SJCRH30 (cell line): ENCODE measurements around the gene NAB2. TPM values are rescaled to one million over a fixed set of nuclear protein-coding genes. Genes with fewer than 3 reads are reported as not detected.
"Not testable (repeated sequence)": the region's sequence is repeated elsewhere in the genome, so short reads cannot be mapped to it uniquely, and the experiment has no call there.

Experiments
- DNase-seq, 2 experiments: peaks; one replicate each; pipeline ENCODE4 v3.0.0-alpha.2; 2015 to 2020
- H3K27ac ChIP-seq: fragments of 250-450 bp; sonication (Bioruptor Pico); 2 replicates; pipeline ENCODE4 v1.5.1; 2020; ENCODE audit warnings: mild to moderate bottlenecking, moderate library complexity
- H3K27me3 ChIP-seq: fragments of 250-450 bp; sonication (Bioruptor Pico); 2 replicates; pipeline ENCODE4 v1.5.1; 2020; ENCODE audit warnings: mild to moderate bottlenecking, moderate library complexity
- H3K36me3 ChIP-seq: fragments of 250-450 bp; sonication (Bioruptor Pico); 2 replicates; pipeline ENCODE4 v1.5.1; 2020; ENCODE audit warnings: mild to moderate bottlenecking, moderate library complexity
- H3K4me1 ChIP-seq: fragments of 250-450 bp; sonication (Bioruptor Pico); 2 replicates; pipeline ENCODE4 v1.5.1; 2020; ENCODE audit warnings: mild to moderate bottlenecking, moderate library complexity
- H3K4me3 ChIP-seq: fragments of 250-450 bp; sonication (Bioruptor Pico); 2 replicates; pipeline ENCODE4 v1.5.1; 2020; ENCODE audit warnings: mild to moderate bottlenecking, moderate library complexity
- H3K9me3 ChIP-seq: fragments of 250-450 bp; sonication (Bioruptor Pico); replicated peaks from 2 replicates; pipeline ENCODE4 v1.5.1; 2020; ENCODE audit warnings: mild to moderate bottlenecking, moderate library complexity
- total RNA-seq: library from RNA; depleted of rRNA; stranded (reverse); fragments of >200 nt; shearing (Covaris generic); gene quantifications from 2 replicates; pipeline ENCODE4 v1.2.3, GENCODE V29; 2014

The NAB2 gene
- total RNA-seq, 1 experiment from 2014 or later = 89.9 TPM

- H3K27me3 ChIP-seq = peaks cover 13% of the 10 kb centered on the region
- H3K27ac ChIP-seq = no peak overlapping the region
- H3K4me1 ChIP-seq = peaks cover 5% of the 10 kb centered on the region; the same call in 1 of the 2 replicates
- H3K36me3 ChIP-seq = no peaks in the 10 kb centered on the region
- H3K4me3 ChIP-seq = no peak overlapping the region
- H3K9me3 ChIP-seq = no peaks in the 10 kb centered on the region
- DNase-seq = peak in 1 of 2 experiments; percentile 73
These were observed 17.3 kb downstream of the NAB2 start for GRCh38 chr12:57106021-57106708.

- no peak overlapping the region for H3K27ac ChIP-seq
- H3K4me3 ChIP-seq = no peak overlapping the region
- no peak for DNase-seq
- peaks cover 13% of the 10 kb centered on the region for H3K27me3 ChIP-seq
- peaks cover 13% of the 10 kb centered on the region; the same call in 1 of the 2 replicates for H3K4me1 ChIP-seq
- no peaks in the 10 kb centered on the region for H3K36me3 ChIP-seq
- no peaks in the 10 kb centered on the region for H3K9me3 ChIP-seq
These were observed 18.7 kb downstream of the NAB2 start for GRCh38 chr12:57107456-57108155.

- no peak for DNase-seq
- H3K27me3 ChIP-seq = peaks cover 13% of the 10 kb centered on the region
- no peak overlapping the region for H3K4me3 ChIP-seq
- H3K36me3 ChIP-seq = no peaks in the 10 kb centered on the region
- no peaks in the 10 kb centered on the region for H3K9me3 ChIP-seq
- no peak overlapping the region for H3K27ac ChIP-seq
- peaks cover 13% of the 10 kb centered on the region; the same call in 1 of the 2 replicates for H3K4me1 ChIP-seq
These were observed 20.5 kb downstream of the NAB2 start for GRCh38 chr12:57109207-57110103.

DNA sequence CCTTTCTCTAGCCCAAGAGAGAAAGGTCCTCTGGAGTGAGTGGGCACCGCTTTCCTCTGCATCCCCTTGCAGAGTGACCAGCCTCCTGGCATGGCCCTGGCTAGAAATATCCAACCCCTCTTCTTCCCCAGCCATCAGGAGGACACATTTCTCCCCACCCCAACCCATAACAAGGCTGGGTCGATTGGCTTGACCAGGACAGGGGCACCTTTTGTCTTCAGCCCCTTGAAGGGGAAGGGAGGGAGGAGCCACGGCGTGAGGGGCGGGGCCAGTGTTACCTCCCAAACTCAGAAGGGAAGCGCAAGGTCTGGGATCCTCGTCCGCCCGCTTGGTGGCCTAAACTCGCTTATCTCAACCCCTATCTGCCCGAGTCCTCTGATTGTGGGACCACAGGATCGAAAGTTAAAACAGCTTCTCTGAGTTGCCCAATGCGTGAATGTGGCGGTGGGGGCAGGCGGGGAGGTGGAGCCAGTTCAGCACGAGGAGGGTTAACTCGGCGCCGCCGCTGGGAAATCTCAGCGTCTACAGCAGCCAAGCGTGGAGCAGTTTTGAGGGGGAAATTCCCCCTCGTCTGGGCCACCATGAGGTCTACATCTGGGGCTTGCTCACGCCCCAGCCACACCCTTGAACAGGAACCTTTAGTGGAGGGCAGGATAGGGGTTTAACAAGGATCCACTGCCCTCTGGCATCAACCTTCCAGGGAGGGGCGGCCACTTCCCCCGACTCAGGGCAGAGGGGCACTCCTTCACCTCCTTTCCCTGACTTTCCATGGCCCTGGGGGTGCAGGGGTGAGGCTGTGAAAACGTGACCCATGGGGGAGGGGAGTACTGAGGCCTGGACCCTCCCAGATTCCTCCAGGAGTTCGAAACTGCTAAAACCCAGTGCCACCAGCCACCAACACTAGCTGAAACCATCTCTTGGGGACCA, 21.5 kb downstream of the NAB2 start:
- H3K27ac ChIP-seq = no peak overlapping the region
- H3K36me3 ChIP-seq = no peaks in the 10 kb centered on the region
- peaks cover 15% of the 10 kb centered on the region for H3K27me3 ChIP-seq
- H3K9me3 ChIP-seq = no peaks in the 10 kb centered on the region
- H3K4me3 ChIP-seq = peak overlapping the region; percentile 47
- H3K4me1 ChIP-seq = peaks cover 13% of the 10 kb centered on the region; the same call in 1 of the 2 replicates
- peak in 1 of 2 experiments; percentile 77 for DNase-seq

GRCh38 chr12:57111031-57111734, 22.3 kb downstream of the NAB2 start, which contains the start of gene STAT6:
Gene STAT6 (minus strand): TSS chr12:57111362. CDS start chr12:57108278, 3,084 bp downstream.
- H3K27ac ChIP-seq = peak within 1 kb of the TSS; percentile 15
- H3K4me3 ChIP-seq = peak within 1 kb of the TSS; percentile 47
- peaks cover 17% of the 10 kb centered on the region for H3K27me3 ChIP-seq
- no peaks in the 10 kb centered on the region for H3K36me3 ChIP-seq
- H3K9me3 ChIP-seq = no peaks in the 10 kb centered on the region
- peaks cover 13% of the 10 kb centered on the region; the same call in 1 of the 2 replicates for H3K4me1 ChIP-seq
- peak; percentile 94 to 96 for DNase-seq

GRCh38 chr12:57112492-57113294, 23.8 kb downstream of the NAB2 start:
- Histone ChIP-seq H3K27ac (no peak overlapping the region), H3K4me3 (peak overlapping the region; percentile 47)
- DNase-seq = peak in 1 of 2 experiments; percentile 100

DNA sequence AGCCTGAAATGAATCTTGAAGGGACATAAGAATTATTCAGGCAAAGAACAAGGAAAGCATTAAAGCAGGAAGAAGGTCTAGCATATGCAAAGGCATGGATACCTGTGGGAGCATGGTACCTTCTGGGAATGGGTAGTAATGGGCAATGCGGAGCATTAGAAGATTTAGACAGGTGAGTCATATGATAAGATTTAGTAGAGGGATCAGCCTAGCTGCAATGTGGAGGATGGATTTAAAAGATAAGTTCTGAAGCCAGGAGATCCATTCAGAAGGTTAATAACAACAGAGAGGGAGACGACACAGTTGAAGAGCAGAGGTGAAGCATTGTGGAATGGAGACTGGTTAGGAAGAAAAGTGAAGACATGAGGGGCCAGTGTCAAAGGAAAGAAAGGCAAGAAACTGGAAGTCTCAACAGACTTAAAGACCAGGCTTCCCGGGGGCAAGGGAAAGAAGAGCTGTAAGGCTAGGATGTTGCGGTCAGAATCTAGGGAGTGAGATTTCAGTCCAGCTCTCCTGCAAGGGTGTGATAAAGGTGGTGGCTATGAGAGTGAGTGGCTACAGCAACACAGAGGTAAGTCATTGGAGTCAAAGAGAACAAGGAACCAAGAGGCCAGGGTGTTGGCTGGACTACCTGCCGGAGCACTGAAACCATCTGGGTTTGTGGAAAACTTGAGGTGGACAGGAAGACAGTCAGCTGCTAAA, 27.8 kb downstream of the NAB2 start:
- Histone ChIP-seq H3K27ac (no peak overlapping the region), H3K36me3 (no peaks in the 10 kb centered on the region), H3K4me1 (peaks cover 5% of the 10 kb centered on the region; the same call in 1 of the 2 replicates), H3K27me3 (peaks cover 17% of the 10 kb centered on the region), H3K4me3 (no peak overlapping the region), H3K9me3 (no peaks in the 10 kb centered on the region)
- no peak for DNase-seq

More at GRCh38 chr12:57112492-57113294, 23.8 kb downstream of the NAB2 start:
- H3K36me3 ChIP-seq = no peaks in the 10 kb centered on the region
- H3K9me3 ChIP-seq = no peaks in the 10 kb centered on the region
- peaks cover 13% of the 10 kb centered on the region; the same call in 1 of the 2 replicates for H3K4me1 ChIP-seq
- H3K27me3 ChIP-seq = peaks cover 11% of the 10 kb centered on the region

DNA sequence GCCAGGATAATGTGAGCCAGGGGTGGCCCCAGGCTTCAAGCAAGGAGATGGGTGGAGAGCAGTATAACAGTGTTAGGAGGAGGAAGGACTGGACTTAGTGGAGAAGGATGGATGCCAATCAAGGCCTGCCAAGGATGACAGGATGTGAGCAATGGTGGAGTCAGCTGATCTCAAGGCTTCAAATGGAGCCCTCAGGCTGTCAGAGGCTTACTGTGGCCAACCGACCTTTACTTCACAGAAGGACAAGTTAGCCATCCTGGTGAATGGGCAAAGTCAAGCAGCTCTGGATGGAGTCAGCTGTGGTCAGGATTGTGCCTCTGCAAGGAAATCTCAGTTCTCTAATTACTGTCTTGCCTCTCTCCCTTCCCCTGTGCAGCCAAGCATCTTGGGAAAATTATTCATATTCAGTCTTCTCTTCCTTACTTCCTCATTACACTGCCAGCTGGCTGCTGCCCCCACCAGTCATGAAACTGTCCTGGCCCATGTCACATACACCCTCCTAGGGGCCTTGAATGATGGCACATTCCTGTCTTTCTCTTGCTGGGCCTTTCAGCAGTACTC, 29.9 kb downstream of the NAB2 start:
- Histone ChIP-seq H3K4me1 (no peaks in the 10 kb centered on the region), H3K9me3 (no peaks in the 10 kb centered on the region; the same call in 1 of the 2 replicates), H3K36me3 (no peaks in the 10 kb centered on the region), H3K27ac (no peak overlapping the region), H3K4me3 (no peak overlapping the region), H3K27me3 (peaks cover 25% of the 10 kb centered on the region)
- DNase-seq = no peak

DNA sequence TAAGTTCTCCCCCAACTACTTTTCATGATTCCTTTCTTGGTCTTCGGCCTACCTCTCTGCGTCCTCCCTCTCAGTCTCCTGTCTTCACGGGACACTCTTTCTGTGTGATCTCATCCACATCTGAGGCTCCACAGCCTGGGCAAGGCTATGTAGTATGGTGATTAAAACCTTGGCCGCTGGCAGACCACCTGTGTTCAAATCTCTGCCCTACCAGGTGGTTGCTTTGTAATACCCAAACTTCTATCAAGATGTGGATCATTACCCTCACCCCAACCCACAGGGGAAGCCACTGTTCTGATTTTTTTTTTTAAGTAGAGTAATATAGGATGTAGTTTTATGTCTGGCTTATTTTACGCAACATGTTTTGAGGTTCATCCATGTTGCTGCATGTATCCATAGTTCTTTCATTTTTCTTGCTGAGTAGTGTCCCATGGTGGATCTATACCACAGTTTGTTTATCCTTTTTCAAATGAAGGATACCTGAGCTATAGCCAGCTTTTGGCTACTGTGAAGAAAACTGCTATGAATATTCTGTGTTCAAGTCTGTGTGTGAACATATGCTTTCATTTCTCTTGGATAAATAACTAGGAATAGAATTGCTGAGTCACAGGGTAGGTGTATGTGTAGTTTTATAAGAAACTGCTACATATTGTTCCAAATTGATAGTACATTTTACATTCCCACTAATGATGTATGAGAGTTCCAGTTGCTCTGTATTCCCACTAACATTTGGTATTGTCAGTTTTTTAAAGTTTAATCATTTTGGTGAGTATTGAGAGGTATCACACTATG, 30.6 kb downstream of the NAB2 start:
- no peak for DNase-seq
- no peak overlapping the region for H3K4me3 ChIP-seq
- no peaks in the 10 kb centered on the region for H3K4me1 ChIP-seq
- peaks cover 27% of the 10 kb centered on the region for H3K27me3 ChIP-seq
- no peaks in the 10 kb centered on the region for H3K36me3 ChIP-seq
- H3K9me3 ChIP-seq = no peaks in the 10 kb centered on the region; the same call in 1 of the 2 replicates
- H3K27ac ChIP-seq = no peak overlapping the region

DNA sequence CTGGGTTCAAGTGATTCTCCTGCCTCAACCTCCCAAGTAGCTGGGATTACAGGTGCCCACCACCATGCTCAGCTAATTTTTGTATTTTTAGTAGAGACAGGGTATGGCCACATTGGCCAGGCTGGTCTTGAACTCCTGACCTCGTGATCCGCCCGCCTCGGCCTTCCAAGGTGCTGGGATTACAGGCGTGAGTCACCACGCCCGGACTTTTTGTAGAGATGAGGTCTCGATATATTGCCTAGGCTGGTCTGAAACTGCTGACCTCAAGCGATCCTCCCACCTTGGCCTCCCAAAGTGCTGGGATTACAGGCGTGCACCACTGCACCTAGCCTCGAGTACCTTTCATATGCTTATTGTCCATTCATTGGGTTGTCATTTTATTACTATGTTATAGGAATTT, 31.8 kb downstream of the NAB2 start:
- H3K4me1 ChIP-seq, H3K27ac ChIP-seq, H3K36me3 ChIP-seq, H3K9me3 ChIP-seq, H3K4me3 ChIP-seq, DNase-seq: not testable (repeated sequence)
- peaks cover 34% of the 10 kb centered on the region for H3K27me3 ChIP-seq

DNA sequence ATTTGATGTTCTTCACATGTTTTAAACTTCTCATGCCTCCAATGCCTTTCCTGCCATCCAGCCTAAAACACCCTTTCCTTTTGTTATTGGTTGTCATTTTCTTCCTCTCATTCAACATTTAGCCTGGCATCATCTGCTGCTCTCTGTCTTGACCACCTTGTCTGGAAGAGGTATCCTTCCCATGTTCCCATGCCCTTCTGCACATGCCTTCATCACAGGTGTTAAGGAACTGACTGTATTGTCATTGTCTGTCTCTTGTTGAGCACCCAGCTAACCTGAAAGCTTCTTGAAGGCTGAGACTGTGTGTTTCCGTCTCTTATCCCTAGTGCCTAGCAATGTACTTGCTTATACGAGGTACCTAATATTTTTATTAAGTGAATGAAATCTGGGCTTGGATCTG, 34.9 kb downstream of the NAB2 start:
- Histone ChIP-seq H3K27ac (no peak overlapping the region), H3K36me3 (no peaks in the 10 kb centered on the region), H3K4me3 (no peak overlapping the region), H3K9me3 (no peaks in the 10 kb centered on the region; the same call in 1 of the 2 replicates), H3K27me3 (peaks cover 34% of the 10 kb centered on the region), H3K4me1 (peaks cover 8% of the 10 kb centered on the region)
- DNase-seq = no peak
